ENCODE measurements around the gene HOXC6.

- TF ChIP-seq PATZ1 (CRISPR knock-in tag; IDR thresholded peaks at IDR 0.05; ENCODE audit: borderline replicate concordance): no peak
- TF ChIP-seq GLIS3 (CRISPR knock-in tag; IDR thresholded peaks at IDR 0.05): no peak
- no peak for TF ChIP-seq BACH2 (CRISPR knock-in tag; IDR thresholded peaks at IDR 0.05; ENCODE audit: borderline replicate concordance)
- TF ChIP-seq SNAI2 (CRISPR knock-in tag; IDR thresholded peaks at IDR 0.05): no peak
- TF ChIP-seq ZNF8 (CRISPR knock-in tag; IDR thresholded peaks at IDR 0.05): no peak
- TF ChIP-seq TOX (CRISPR knock-in tag; IDR thresholded peaks at IDR 0.05; ENCODE audit: borderline replicate concordance): no peak
- no peak for TF ChIP-seq CREB5 (CRISPR knock-in tag; IDR thresholded peaks at IDR 0.05; ENCODE audit: low read depth)
- no peak for TF ChIP-seq ESRRG (CRISPR knock-in tag; IDR thresholded peaks at IDR 0.05)
- no peak for TF ChIP-seq ZFP30 (CRISPR knock-in tag; IDR thresholded peaks at IDR 0.05)
- no peak for TF ChIP-seq PPARA (CRISPR knock-in tag; IDR thresholded peaks at IDR 0.05; ENCODE audit: borderline replicate concordance)
- no peak for TF ChIP-seq ARNTL (CRISPR knock-in tag; IDR thresholded peaks at IDR 0.05; ENCODE audit: borderline replicate concordance, low read depth)
- TF ChIP-seq OSR1 (CRISPR knock-in tag; IDR thresholded peaks at IDR 0.05): no peak
- no peak for TF ChIP-seq TCF4 (CRISPR knock-in tag; IDR thresholded peaks at IDR 0.05; ENCODE audit: borderline replicate concordance)
- TF ChIP-seq POU6F1 (CRISPR knock-in tag; IDR thresholded peaks at IDR 0.05; ENCODE audit: borderline replicate concordance, low read depth): no peak
Observed at GRCh38 chr12:53988541-53989226, 39.6 kb upstream of the HOXC6 start.

Measured in SK-N-SH treated with all-trans-retinoic acid at 6 μM for 48 hours (cell line).